ENCODE measurements around the gene MYO1E.

MYO1E gene

DNA sequence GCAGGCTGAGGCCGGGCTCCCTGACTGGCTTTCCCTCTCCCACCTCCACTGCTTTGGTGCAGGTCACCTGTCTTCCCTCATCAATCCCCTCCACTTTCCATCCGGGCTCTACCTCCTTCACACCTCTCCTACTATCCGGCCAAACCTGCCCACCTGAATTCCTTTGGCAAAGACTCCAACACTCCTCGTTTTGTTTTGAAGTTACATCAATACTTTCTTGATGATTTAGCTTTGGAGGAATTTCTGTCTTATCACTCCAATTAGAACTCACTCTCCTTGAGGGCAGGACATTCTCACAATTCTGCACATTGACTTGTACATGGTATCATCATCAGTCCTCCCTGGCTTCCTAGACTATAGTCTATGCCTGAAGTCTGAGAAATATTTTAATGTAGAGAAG lies 145.7 kb downstream of the MYO1E start:
- DNase-seq (ENCODE audit: low spot score): no peak

DNA sequence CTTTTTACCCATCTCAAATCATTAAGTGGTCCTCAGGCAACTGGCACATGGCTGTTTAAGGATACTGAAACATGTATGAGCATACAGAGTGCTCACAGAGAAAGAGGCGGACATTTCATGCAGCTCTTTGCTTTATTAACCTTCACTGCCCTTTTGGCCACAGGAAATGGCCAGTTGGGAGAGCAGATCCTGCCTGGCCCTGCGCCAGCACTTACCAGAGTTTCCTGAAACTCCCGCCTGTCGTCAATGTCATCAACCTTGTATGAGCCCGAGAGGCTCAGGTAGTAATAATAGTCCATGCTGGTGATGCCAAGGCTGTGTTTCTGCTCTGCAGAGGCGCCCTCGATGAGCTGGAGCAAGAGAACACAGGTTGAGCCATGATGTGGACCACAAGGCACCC lies 148.2 kb downstream of the MYO1E start:
- DNase-seq (ENCODE audit: low spot score): no peak

DNA sequence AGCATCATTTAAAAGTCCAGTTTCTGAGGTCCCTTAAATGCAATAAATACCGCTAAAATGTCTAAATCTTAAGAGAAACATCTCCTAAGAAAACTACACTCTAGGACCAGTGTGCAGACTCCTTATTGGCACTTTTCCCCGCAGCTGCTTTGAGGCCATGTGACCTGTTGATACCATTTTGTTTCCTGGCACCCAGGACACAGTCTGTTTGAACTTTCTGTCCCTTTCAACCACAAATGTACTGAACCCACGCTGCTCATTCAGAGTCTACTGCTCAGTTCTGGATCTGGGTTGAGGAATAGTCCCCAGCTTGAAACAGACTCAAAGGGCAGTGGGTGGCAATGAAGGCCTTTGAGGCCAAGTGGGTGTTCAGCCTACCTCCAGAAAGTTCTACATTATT lies 148.9 kb downstream of the MYO1E start:
- no peak for DNase-seq (ENCODE audit: low spot score)

DNA sequence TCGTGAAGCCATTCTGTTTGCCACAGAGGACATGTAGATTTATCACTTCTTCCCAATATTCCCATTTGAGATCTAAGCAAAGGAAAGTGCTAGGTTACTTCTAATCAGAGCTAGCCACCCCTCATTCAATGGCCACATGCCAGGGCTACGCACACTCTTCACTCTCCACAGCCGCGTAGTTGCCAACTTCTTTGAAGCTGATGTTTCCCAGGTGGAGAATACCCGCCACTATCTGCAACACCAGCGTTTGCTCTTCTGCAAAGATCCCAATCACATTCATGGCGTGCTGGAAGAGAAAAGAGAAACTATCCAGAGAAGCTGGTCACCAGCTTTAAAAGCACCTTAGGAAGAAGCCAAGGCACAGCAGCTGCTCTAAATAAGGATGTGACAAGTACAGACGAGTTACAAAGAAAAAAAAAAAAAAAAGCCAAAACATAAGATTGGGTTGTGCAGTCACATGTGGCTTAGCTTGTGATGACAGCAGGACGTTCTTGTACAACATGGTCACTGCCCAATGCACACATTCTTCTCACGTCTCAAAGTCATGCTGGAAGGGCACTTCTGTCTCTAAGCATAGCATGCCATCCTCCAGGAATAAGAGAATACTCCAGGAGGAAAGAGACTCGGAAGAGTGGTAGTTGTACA lies 149.6 kb downstream of the MYO1E start:
- DNase-seq (ENCODE audit: low spot score): no peak

DNA sequence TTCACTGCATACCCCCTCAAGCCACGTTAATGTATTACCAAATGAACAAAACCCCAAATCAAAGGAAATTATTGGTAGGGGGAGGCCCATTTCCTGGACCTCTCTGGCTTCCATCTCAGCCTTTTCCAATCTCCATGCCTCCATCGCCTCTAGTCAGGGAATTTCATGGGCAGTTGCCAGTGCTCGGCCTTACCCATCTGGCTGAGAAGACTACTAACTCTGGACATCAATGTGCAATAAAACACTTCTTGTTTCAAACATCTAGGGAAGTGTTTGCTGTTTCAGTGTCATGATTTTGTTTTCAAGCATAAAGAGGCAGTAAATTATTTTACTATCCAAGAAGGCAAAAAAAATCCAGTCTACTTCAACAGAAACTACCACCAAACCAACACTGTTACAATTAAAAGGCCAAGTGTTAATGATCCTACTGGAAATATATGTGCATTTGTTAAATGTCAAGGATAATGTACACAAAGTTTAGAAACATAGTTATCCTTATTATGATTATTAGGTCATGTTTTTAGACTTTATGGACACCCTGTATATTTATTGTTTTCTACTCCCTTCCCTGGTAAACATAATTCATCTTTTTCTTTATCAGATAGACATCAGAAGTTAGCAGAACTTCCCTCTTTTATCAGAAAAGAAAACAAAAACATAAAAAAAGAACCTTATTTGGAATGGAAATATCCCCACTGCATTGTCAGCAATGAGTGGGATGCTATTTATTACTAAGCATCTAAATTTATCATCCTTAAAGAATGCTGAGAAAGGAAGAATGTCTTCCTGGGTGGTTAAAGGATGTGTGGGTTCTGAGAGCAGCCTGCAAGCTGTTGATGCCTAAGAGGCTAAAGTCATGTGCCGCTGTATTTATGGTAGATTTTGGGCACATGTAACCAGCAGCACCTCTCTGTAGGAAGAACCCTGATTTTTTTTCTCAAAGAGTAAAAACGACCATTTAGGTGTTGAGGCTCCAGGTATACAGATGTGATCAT lies 150.9 kb downstream of the MYO1E start:
- DNase-seq (ENCODE audit: low spot score): peak; percentile 89

DNA sequence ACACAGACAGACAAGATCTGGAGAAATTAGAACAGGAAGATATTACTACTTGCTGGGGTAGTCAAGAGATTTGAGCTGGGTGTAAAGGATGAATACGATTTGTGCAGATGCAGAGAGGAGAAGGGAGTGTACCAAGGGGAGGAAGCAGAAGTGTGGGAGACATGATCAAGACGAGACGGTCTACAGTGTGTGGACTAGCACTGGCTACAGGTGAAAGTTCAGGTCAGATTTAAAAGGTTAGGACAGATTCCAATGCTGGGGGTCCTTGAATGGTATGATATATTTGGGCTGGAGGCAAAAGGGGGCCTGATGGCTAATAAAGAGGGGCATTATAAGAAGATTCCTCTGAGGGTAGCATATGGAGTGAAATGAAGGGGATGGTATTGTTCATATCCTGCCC lies 154.0 kb downstream of the MYO1E start:
- no peak for DNase-seq (ENCODE audit: low spot score)

DNA sequence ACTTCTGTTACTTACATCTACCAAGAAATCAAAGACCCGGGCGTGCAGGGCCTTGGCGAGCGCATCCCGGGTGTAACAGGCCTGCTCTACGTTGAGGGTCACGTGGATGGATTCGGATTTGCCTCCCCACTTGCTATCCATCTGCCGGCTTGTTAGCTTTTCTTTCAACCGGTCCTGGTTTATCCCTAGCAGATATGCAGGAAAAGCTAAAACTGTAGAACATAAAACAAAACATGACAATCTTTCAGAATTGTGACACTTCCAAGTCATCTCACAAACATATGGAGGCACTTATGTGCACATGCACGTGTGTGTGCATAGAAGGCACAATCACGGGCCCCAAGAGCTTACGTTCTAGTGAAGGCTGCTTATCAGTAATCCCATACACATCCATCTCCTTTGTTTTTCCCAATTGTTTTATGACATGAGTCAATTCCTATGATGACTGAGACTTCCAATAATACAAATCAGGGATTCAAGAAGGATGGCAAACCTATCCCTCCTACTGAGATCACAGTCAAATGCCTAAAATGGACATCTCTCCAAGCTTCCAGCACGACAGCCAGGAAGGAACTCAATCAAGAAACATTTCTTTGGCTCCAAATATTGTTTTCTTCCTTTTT lies 154.7 kb downstream of the MYO1E start:
- no peak for DNase-seq (ENCODE audit: low spot score)

DNA sequence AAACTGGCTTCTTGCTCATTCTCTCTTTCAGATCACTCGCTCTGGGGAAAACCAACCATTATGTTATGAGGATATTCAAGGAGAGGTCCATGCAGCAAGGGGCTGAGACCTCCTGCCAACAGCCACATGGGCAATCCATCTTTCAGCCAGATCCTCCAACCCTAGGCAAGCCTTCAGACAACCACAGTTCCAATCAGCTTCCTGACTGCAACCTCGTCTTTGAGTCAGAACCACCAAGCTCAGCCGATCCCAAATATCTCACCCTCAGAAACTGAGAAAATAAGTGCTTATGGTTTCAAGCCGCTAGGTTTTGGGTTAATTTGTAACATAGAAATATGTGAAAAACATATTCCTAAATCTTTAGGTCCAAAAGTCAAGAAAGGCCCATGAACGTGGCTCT lies 155.8 kb downstream of the MYO1E start:
- DNase-seq (ENCODE audit: low spot score): no peak

DNA sequence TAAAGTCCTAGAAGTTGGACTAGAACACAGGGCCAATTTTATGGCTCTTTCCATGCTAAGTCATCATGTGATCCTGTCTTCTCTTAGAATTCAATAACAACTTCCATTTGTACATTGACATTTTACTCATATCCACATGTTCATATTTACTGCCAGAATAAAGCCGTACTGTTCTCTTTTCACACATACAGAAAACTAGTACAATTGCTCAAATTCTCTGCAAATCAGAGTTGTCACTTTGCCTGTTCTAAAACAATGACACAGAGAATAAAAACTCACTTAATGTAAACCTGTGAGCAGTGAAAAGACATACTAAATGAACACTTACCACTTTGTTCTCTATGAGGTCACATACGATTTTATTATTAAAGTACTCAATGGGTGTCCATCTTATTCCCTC lies 162.5 kb downstream of the MYO1E start:
- no peak for DNase-seq (ENCODE audit: low spot score)

DNA sequence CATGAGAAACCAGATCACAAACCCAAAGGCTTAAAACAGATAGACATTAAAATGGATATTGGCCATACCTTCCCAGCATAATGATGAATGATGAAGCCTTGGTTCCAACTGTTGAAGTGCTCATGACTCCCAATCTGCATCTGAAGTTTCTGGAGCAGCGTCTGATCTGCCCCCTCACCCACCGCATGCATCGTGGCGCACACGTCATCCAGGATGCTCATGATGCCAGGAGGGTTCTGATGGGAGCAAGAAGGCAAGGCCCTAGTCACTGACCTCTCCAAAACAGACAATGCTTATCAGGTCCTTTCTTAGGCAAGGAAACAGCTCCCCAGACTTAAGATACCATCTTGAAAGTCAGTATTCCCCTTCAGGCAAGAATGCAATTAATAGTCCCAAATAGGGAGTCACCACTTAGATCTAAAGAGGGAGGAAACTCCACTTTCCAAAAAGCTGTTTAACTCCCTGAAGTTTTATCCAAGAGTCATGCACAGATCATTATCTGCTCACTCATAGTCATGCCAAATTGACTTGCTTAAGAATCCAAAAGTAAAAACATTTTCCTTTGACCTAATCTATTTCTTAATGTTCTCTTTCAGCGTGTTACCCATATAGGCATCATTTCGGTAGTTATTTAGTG lies 163.9 kb downstream of the MYO1E start:
- peak; percentile 37 for DNase-seq (ENCODE audit: low spot score)

DNA sequence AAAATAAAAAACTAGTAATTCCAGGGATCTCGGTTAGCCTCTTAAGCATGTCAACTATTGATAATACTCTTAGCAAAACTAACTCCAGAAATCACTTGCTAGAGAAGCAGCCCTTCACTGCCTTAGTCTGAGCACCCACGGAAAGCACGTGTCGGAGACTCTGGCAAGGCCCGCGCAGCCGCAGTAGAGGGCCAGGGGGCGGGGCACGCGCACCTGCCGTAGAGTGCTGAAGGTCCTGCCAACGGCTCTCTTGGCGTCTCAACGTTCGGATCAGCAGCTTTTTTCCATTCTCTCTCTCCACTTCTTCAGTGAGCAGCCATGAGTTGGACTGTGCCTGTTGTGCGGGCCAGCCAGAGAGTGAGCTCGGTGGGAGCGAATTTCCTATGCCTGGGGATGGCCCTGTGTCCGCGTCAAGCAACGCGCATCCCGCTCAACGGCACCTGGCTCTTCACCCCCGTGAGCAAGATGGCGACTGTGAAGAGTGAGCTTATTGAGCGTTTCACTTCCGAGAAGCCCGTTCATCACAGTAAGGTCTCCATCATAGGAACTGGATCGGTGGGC lies 166.0 kb downstream of the MYO1E start, which contains the start of gene LDHAL6B:
TSS of gene LDHAL6B (plus strand) at position 221 of the 561 bp plus-strand sequence. CDS start at position 319, 98 bp downstream.
- no peak for DNase-seq (ENCODE audit: low spot score)

DNA sequence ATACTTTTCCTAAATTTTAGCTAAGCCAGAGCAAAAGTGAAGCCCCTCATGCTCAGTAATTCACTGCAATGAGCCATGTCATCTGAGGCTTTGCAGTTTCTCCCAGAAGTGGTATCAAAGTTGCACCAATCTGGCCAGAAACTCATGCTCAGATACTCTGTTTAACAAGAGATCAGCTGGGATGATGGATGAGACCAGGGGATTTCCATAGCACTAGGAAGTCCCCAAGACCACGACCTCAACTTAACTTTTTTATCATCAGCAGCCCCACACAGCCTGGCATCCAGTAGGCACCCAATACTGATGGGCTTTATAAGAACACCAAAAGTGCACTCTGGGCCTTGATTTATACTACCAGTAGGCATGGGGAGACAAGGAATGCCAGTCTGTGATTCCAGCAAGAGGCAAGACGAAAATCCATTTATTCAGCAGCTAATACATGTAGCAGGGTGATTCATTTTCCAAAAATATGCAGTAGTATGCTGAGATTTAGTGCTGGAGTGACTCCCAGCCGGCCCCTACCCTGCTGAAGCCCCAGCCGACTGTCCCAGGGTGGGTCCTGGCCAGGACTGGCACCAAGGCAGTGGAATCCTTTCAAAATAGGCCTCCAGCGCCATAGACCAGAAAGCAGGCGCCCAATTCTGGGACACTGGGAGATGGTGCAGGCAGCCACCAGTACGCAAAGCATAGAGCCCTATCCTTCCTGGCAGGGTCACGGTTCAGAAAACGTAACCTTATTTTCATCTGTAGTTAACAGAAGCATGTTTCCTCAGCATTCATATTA lies 166.6 kb downstream of the MYO1E start:
- DNase-seq (ENCODE audit: low spot score): no peak

DNA sequence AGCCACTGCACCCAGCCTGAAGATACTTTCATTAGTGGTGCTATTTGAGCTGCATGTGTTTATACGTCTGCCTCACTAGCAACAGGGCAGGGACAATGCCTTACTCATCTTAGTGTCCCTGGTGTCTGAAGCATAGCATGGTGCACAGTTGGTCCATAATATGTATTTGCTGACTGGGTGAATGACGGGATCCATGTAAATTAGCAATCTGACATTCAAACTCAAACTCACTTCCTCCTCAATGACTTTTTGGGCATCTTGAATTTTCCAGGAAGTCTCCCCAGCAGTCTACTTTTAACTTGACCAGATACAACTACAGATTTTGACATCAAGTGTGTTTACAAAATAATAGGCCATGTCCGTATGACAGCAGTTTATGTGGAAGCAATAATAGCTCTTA lies 169.0 kb downstream of the MYO1E start:
- no peak for DNase-seq (ENCODE audit: low spot score)

DNA sequence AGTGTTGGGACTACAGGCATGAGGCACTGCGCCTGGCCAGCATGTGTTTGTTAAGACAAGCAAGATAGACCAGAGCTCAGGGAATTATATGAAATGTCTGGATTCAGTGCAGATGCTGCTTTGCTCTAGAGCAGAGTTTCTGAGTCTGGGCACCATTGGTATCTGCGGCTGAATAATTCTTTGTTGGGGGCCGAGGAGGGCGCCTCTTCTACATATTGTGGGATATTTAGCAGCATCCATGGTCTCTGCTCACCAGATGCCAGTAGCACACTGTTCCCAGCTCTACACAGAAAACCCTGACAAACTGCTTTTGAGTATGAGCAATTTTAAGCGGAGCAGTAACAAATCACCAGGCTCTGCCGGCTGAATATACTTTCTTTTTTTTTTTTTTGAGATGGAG lies 169.7 kb downstream of the MYO1E start:
- DNase-seq (ENCODE audit: low spot score): no peak

DNA sequence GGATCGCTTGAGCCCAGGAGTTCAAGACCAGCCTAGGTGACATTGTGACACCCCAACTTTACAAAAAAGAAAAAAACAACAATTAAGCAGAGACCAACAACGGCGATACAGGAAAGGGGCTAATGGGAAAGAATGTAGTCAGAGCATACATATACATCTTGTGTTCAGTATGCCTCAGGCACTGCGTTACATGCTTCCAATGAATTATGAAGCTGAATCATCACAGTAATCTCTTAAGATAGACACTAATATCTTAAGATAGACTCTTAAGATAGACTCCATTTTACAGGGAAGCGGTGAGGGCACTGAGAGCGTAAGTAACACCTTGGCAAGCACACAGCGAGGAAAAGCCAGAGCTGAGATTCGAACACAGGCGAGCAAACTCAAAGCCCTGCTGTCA lies 172.1 kb downstream of the MYO1E start:
- no peak for DNase-seq (ENCODE audit: low spot score)

DNA sequence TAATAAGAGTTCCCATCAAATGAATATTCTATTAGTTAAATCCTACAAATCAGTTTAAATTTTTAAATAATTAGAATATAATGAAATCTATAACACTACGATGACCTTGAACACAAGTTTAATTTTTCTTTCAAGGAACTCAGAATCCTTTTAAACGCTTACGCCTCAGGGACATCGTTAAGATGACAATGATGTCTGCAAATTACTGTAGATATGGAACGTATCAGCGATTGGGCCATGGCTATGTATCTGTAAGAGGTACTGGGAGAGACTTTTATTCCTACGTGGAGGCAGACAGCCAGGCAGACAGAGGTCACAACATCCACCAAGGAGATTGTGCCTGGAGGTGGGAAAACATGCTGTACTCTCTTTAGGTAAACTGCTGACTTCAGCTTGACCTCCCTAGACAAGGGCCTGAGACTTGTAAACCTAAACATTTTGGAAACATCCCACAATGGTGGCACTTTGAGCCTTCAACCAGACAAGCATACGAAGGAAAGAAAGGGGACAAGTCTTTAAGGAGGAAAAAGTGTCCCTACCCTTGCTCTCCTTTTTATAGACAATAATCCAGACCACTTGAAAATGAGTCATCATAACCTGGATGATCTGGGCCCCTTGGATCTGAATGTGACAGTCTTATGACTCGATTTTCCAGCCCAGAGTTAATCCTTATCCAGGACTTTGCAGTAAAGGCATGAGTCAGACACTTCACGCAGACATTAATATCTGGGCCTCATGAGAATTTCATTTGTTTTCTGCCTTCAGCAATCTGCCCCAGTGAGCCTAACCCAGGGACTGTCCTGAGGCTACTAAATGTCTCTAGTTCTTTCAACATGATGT lies 172.8 kb downstream of the MYO1E start:
- peak; percentile 62 for DNase-seq (ENCODE audit: low spot score)

DNA sequence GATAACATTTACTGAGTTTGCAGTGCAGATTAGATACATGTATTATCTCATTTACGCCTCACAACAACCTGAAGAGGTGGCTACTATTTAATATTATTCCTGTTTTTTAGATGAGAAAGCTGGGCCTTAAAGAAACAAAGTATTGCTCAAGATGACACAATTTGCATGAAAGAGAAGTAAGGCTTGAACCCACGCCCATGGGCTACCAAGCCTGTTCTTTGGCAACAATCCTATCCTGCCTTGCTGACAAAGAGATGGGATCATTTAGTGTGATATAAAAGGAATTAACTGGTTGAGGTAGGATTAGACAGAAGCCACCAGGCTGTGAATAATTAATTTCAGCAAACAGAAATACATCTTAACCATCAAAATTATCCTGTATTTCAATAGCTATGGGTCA lies 175.2 kb downstream of the MYO1E start:
- DNase-seq (ENCODE audit: low spot score): no peak

DNA sequence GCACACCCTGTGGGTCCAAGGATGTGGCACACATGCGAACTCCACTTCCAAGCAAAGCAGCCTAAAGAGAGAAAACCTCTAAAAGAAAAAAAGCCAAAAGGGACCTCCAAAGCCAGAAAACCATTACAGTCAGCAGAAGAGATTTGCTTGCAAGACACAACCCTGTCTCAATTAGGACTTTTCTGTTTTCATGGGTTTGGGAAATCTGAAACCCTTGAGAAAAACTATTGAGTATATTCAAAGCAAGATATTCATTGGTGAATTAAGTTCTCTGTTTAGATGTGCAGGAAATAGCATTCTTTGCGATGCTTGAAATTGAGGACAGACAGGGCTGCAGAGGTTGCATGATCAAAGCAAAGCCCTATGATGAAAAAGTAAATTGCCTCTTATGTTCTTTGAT lies 176.3 kb downstream of the MYO1E start:
- DNase-seq (ENCODE audit: low spot score): no peak

DNA sequence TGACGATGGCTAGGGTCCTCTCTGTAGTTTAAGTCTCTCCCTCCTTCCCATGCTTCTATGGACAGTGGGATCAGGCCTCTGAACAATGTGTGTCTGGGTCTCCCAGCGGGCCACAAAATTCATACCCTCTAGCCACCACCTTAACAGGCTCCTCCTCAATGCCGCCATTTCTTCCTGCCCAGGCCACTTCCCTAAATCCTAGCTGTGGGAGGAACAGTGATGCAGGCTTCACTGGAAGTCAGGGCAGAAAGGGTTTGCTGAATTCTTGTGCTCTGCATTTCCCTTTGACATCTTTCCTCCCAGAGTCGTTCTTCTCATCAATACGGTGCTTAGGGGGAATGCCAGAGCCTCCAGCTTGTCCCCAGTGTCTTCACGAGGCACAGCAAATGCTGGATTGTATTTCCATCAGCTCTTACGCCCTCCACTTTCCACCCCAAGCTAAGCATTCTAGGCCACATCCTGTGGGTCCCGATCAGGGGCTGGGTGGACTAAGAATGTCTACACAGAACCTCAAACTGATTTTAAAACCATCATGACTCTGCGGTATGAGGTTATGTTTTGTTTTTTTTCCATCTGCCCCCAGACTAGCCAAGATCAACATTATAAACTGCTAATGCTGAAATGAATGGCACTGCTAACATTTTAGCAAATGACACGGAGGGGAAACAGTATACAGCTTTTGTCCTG lies 177.9 kb downstream of the MYO1E start:
- no peak for DNase-seq (ENCODE audit: low spot score)

DNA sequence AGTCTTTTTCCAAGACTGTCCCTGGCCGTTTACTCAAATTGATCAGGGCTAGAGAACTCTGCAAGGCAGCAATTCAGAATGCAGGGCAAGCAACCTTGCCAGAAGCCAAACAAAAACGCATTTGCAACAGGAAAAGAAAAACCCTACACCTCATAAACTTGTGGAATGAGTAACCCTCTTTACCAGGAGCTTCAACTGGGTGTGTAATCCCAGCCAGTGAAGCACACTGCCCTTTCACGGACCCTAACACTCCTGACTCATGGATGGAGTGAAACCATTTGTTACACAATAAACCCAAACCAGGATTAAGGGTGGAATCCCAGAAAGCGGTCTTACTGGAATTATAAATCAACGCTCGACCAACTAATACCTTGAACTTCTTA lies 180.8 kb downstream of the MYO1E start:
- DNase-seq (ENCODE audit: low spot score): peak; percentile 91

All from AG08395 (cell line).